HPDE6-E6E7 (cell line): ENCODE results near the gene PCDHGA9.
A peak's percentile ranks its signal among the peaks of the same experiment; 100 is the strongest.
"Not testable (repeated sequence)": the region's sequence is repeated elsewhere in the genome, so short reads cannot be mapped to it uniquely, and the experiment has no call there.

Experiments
- DNase-seq: peaks from one replicate; pipeline ENCODE4 v3.0.0; 2011; ENCODE audit warnings: missing footprints; ENCODE audit errors: extremely low spot score

PCDHGA9 gene

GRCh38 chr5:141413540-141414069, 11.0 kb downstream of the PCDHGA9 start:
- DNase-seq = no peak

- DNase-seq = not testable (repeated sequence)
Observed at GRCh38 chr5:141414548-141415274, 12.1 kb downstream of the PCDHGA9 start.

GRCh38 chr5:141415275-141415618, 12.7 kb downstream of the PCDHGA9 start:
- not testable (repeated sequence) for DNase-seq

DNA sequence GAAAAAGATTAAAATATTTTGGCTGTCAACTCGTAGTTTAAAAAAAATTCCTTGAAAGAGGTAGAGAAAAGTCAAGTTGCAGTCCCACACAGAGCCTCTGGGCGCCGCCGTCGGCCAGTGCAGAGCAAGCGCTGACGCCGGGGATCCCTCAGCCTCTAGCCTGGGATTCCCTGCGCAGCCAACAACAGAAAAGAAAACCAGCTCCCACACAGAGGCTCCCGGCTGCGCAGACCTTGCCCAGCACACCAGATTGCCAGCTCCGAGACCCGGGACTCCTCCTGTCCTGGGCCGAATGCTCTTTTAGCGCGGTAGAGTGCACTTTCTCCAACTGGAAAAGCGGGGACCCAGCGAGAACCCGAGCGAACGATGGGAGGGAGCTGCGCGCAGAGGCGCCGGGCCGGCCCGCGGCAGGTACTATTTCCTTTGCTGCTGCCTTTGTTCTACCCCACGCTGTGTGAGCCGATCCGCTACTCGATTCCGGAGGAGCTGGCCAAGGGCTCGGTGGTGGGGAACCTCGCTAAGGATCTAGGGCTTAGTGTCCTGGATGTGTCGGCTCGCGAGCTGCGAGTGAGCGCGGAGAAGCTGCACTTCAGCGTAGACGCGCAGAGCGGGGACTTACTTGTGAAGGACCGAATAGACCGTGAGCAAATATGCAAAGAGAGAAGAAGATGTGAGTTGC, 15.1 kb downstream of the PCDHGA9 start, which contains the start of gene PCDHGB7:
TSS of gene PCDHGB7 (plus strand) at position 184 of the 679 bp plus-strand sequence. CDS start at position 367, 183 bp downstream.
- not testable (repeated sequence) for DNase-seq

- no peak for DNase-seq
Observed at GRCh38 chr5:141419074-141419880, 16.7 kb downstream of the PCDHGA9 start.

DNA sequence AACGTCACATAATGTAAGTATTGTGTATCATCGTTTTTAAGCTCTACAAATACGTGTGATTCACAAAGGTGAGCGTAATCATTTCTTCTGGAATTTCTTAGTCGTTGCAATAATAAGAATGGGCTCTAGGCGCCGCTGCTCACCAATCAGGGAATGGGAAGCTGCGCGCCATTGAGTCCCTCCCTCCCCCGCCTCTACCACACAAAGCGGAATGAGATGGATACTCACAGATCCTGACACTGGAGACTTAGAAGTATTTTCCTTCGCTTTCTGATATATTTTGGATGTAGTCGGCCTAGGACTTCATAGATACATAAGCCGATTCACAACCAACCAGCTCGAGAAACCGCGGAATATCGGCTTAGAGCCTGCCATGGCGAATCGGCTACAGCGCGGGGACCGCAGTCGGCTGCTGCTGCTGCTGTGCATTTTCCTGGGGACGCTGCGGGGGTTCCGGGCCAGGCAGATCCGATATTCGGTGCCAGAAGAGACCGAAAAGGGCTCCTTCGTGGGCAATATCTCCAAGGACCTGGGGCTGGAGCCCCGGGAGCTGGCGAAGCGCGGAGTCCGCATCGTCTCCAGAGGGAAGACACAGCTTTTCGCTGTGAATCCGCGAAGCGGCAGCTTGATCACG, 18.4 kb downstream of the PCDHGA9 start, which contains the start of gene PCDHGA11:
TSS of gene PCDHGA11 (plus strand) at position 197 of the 634 bp plus-strand sequence. CDS start at position 374, 177 bp downstream.
- DNase-seq = no peak

DNA sequence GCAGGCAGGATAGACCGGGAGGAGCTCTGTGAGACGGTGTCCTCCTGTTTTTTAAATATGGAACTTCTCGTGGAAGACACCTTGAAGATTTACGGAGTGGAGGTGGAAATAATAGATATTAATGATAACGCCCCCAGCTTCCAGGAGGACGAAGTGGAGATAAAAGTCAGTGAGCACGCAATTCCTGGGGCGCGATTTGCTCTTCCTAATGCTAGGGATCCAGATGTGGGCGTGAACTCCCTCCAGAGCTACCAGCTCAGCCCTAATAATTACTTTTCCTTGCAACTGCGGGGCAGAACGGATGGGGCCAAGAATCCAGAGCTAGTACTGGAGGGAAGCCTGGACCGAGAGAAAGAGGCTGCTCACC, 18.9 kb downstream of the PCDHGA9 start:
- DNase-seq = no peak

GRCh38 chr5:141422742-141423291, 20.2 kb downstream of the PCDHGA9 start:
- DNase-seq = no peak

DNA sequence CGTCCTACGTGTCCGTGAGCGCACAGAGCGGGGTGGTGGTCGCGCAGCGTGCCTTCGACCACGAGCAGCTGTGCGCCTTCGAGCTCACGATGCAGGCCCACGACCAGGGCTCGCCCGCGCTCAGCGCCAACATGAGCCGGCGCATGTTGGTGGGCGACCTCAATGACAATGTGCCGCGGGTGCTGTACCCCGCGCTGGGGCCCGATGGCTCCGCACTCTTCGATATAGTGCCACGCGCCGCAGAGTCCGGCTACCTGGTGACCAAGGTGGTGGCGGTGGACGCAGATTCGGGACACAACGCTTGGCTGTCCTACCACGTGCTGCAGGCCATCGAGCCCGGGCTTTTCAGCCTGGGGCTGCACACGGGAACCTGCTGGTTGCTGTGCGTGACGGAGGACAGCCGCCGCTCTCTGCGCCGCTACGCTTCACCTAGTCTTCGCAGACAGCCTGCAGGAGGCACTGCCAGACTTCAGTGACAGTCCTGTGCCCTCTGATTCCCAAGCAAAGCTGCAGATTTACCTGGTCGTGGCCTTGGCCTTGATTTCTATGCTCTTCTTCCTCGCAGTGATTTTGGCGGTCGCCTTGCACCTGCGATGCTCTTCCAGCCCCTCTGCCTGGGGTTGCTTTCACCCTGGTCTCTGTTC, 25.3 kb downstream of the PCDHGA9 start:
- no peak for DNase-seq

DNA sequence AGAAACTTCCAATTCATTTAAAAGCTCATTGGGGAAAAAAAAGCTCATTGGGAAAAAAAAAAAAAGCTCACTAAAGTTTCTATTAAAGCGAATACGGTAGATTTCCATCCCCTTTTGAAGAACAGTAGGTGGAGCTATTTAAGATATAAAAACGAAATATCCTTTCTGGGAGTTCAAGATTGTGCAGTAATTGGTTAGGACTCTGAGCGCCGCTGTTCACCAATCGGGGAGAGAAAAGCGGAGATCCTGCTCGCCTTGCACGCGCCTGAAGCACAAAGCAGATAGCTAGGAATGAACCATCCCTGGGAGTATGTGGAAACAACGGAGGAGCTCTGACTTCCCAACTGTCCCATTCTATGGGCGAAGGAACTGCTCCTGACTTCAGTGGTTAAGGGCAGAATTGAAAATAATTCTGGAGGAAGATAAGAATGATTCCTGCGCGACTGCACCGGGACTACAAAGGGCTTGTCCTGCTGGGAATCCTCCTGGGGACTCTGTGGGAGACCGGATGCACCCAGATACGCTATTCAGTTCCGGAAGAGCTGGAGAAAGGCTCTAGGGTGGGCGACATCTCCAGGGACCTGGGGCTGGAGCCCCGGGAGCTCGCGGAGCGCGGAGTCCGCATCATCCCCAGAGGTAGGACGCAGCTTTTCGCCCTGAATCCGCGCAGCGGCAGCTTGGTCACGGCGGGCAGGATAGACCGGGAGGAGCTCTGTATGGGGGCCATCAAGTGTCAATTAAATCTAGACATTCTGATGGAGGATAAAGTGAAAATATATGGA, 27.9 kb downstream of the PCDHGA9 start, which contains the start of gene PCDHGA12:
TSS of gene PCDHGA12 (plus strand) at position 176 of the 782 bp plus-strand sequence. CDS start at position 429, 253 bp downstream.
- DNase-seq = peak; percentile 54

- DNase-seq = no peak
Observed at GRCh38 chr5:141431286-141431685, 28.7 kb downstream of the PCDHGA9 start.

- DNase-seq = not testable (repeated sequence)
Observed at GRCh38 chr5:141432308-141432707, 29.7 kb downstream of the PCDHGA9 start.

- DNase-seq = not testable (repeated sequence)
Observed at GRCh38 chr5:141432726-141433125, 30.1 kb downstream of the PCDHGA9 start.

DNA sequence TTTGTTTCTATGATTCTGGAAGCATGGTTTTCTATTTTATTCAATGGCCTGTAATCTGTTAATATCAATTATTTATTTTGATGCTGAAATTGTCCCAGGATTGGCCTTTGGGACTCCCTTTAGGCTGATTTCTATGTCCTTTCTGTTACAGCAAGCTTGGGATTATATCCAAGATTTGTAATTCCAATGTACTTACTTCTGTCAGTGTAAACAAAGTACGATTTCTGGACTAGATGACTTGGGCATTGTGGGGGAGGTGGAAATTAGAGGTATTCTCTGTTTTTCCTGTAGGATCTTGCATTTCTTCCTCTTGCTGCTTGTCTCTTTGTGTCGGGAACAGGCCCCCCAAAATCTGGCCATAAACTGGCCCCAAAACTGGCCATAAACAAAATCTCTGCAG, 31.4 kb downstream of the PCDHGA9 start:
- no peak for DNase-seq

DNA sequence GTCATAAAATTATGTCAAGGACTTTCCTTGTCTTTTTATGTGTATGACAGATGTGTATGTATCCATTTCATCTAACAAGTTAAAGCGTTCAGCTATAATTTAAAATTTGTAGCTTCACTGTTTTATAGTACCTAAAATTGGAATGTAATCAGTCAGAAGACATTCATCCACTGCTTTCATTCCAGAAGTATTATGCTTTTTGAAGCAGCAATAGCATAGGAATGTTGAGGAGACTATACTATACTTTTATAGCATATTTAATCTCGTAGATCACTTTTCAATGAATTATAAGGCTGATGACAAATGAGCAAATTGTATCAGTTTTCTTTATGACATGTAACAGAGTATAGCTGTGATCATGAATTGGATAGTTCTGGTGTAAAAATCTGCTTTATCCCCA, 34.6 kb downstream of the PCDHGA9 start:
- no peak for DNase-seq

DNA sequence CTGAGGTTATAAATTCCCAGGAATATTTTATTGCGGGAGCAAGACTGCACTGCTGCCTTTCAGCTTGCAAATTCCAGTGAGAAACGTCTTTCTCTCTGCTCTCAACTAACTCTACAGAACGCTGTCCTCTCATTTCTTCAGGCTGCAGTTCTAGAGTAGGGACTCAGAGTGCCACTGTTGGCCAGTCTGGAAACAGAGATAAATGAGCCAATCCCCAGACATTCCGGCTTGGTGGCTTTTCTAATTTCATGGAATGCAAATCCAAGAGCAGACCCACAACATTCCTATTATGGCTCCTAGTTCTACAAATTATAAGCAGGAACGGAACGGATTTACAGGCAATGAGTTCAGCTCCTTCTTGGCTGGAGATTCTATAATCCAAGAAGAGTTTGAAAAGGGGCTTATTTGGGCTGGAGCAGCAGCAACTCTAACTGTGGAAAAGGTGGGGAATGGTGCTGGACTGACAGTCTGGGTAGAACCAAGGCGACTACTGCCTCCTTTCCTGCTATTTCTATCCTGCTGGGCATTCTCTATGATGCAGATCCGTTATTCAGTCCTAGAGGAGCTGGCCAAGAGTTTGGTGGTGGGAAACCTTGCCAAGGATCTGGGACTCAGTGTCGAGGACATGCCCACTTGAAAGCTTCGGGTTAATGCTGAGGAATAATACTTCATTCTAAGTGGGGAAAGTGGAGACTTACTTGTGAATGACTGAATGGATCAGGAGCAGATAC, 37.0 kb downstream of the PCDHGA9 start:
- DNase-seq = no peak

DNA sequence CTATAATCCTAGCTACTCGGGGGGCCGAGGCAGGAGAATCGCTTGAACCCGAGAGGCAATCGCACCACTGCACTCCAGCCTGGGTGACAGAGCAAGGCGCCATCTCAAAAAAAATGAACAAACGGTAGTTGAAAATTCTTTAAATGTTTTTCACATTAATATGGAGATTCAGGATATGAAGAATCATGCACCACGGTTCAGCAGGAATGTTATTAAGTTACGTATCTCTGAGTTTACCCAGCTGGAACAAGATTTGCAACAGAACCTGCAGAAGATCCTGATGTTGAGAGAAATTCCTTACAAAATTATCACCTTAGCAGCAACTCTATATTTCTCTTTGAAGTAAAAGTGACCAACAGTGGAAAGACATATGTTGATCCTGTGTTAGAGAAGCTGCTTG, 37.8 kb downstream of the PCDHGA9 start:
- no peak for DNase-seq

GRCh38 chr5:141441571-141442170, 39.1 kb downstream of the PCDHGA9 start:
- no peak for DNase-seq
